ENCODE results near the gene DNAJB6. TPM values are rescaled to one million over a fixed set of nuclear protein-coding genes. Genes with fewer than 3 reads are reported as not detected.

DNAJB6 gene
- total and polyA plus RNA-seq, 2 of the 4 experiments (the other 2 are of a cell fraction) = 93.4 to 165 TPM

GRCh38 chr7:157318015-157318706, 18.6 kb upstream of the DNAJB6 start:
- H3K79me1 ChIP-seq (ENCODE audit: low read depth in 1 of 2, low read length in 2 of 2) = no peaks in the 10 kb centered on the region
- BruUV-seq (replicated peaks) = no TSS peak
- no peak overlapping the region for H3K9ac ChIP-seq (ENCODE audit: low read depth, low read length)
- peak overlapping the region; percentile 29 for H3K18ac ChIP-seq (ENCODE audit: low read depth, low read length)
- dilution Hi-C loops (cut with HindIII; ENCODE audit: low sequenced_read_pairs, unreplicated experiment) = no loop called here
- H3K56ac ChIP-seq (ENCODE audit: extremely low read depth, insufficient read depth, low read length) = no peak overlapping the region
- peak overlapping the region; percentile 17 for H2AK9ac ChIP-seq (replicated peaks; ENCODE audit: low read depth, low read length, poor library complexity)
- H2BK15ac ChIP-seq (ENCODE audit: low read depth, low read length) = peak overlapping the region; percentile 89; the same call in 1 of the 3 replicates
- in situ Hi-C loops (cut with MboI; ENCODE audit: low sequenced_read_pairs) = no loop called here
- POLR2A ChIA-PET (ENCODE audit: unreplicated experiment) = no interaction called here
- H2AFZ ChIP-seq (replicated peaks; ENCODE audit: low read length, poor library complexity) = peak overlapping the region; percentile 82
- peak overlapping the region; percentile 62; the same call in 1 of the 2 replicates for H3K23ac ChIP-seq (ENCODE audit: low read depth, low read length)
- H3K9me3 ChIP-seq (ENCODE audit: control insufficient read depth, insufficient read depth, low read length) = no peaks in the 10 kb centered on the region
- H2BK5ac ChIP-seq (ENCODE audit: low read depth, low read length, poor library complexity, severe bottlenecking) = peak overlapping the region; percentile 77
- WGBS, 2 experiments (ENCODE audit: extremely low coverage in 2 of 2, insufficient read length in 1 of 2) = 58% methylated on average over 7 of the region's 14 CpGs; no CpG with 5 or more reads in 1 of the 2 experiments
- DNase-seq = peak; percentile 71
- peak overlapping the region; percentile 71 for H4K91ac ChIP-seq (ENCODE audit: insufficient read depth, low read depth, low read length)
- H2AK5ac ChIP-seq (ENCODE audit: low read depth, low read length) = peak overlapping the region; percentile 76
- intact Hi-C loops (cut with micrococcal nuclease) = no loop called here
- H4K5ac ChIP-seq (ENCODE audit: low read depth, low read length) = peak overlapping the region; percentile 32
- peak overlapping the region; percentile 57; the same call in 1 of the 2 replicates for H3K14ac ChIP-seq (replicated peaks; ENCODE audit: low read depth, low read length)
- peak; percentile 20 for TF ChIP-seq RCOR1 (IDR thresholded peaks at IDR 0.05; ENCODE audit: insufficient replicate concordance, low read length)
- no peak for TF ChIP-seq USF2 (IDR thresholded peaks at IDR 0.05; ENCODE audit: low read depth, low read length)
- TF ChIP-seq FOS (IDR thresholded peaks at IDR 0.05; ENCODE audit: low read depth, low read length) = 0 out of 2 replicates have a peak, but pooled peaks have one; percentile 21
- 0 out of 2 replicates have a peak, but pooled peaks have one; percentile 23 for TF ChIP-seq POLR2A (IDR thresholded peaks at IDR 0.05; ENCODE audit: low read depth, low read length)
- H2BK120ac ChIP-seq (ENCODE audit: low read depth, low read length) = peak overlapping the region; percentile 60
- H3K4me1 ChIP-seq (ENCODE audit: control insufficient read depth, insufficient read depth, low read length) = peaks cover 11% of the 10 kb centered on the region
- peak overlapping the region; percentile 0; the same call in 1 of the 2 replicates for H3K4me2 ChIP-seq (ENCODE audit: low read depth, low read length)
- no peaks in the 10 kb centered on the region for H3K36me3 ChIP-seq (ENCODE audit: control insufficient read depth, insufficient read depth, low read length)
- peak overlapping the region; percentile 65 for H3K4ac ChIP-seq (ENCODE audit: low read depth, low read length)
- no peaks in the 10 kb centered on the region for H4K20me1 ChIP-seq (ENCODE audit: insufficient read depth, low read length)
- H3K9me1 ChIP-seq (ENCODE audit: insufficient read depth, low read length) = peaks cover 7% of the 10 kb centered on the region; the same call in 1 of the 2 replicates
- CTCF ChIA-PET = no interaction called here
- peak overlapping the region; percentile 27; the same call in 1 of the 2 replicates for H2BK20ac ChIP-seq (ENCODE audit: low read depth, low read length)
- H3K27ac ChIP-seq (ENCODE audit: insufficient read depth, low read length) = peak overlapping the region; percentile 25
- H4K8ac ChIP-seq (ENCODE audit: low read depth in 2 of 2, low read length in 2 of 2) = peak overlapping the region; percentile 26 to 88; a peak in 3 of 4 replicates
- ATAC-seq (ENCODE audit: low read depth) = peak; percentile 81
- no peaks in the 10 kb centered on the region for H3K27me3 ChIP-seq (ENCODE audit: control insufficient read depth, insufficient read depth, low read length)
- no peak overlapping the region for H3K4me3 ChIP-seq (ENCODE audit: insufficient read depth, low read depth, low read length)

All from IMR-90 (cell line).